Measurements from ENCODE around the gene KLHL18. TPM values are rescaled to one million over a fixed set of nuclear protein-coding genes. Genes with fewer than 3 reads are reported as not detected.

Gene KLHL18
- total and polyA plus RNA-seq, 4 donors: 13.4 to 27.5 (median 17.9) TPM

DNA sequence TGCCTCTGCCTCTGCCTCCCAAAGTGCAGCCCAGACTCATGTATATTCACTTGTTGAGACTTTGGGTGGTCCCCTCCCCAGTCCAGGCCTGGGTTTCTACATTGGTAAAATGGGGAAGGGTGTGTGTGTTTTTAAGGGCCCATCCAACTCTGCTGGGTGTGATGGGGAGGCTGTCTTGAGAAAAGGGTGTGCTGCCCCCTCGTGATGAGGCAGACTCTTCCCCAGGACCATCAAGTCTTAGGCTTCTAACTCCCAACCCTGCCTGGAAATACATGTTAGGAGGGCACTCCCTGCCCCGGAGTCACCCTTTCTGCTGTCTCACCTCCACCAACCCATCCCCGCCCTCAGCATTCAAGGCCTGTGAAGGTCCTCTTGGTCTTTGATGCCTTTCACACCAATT, 93.6 kb downstream of the KLHL18 start:
- Histone ChIP-seq H3K4me1 (ENCODE audit: control insufficient read depth in 5 of 5, insufficient read depth in 5 of 5, low read length in 5 of 5) (peaks cover 0 to 11% (median 8%) of the 10 kb centered on the region in 5 donors), H3K27ac (ENCODE audit: low read depth in 1 of 2, low read length in 1 of 2) (no peak overlapping the region), H3K4me3 (no peak overlapping the region), H3K9ac (ENCODE audit: insufficient read depth in 1 of 2, low read length in 2 of 2) (no peak overlapping the region), H3K36me3 (ENCODE audit: control insufficient read depth in 4 of 4, insufficient read depth in 4 of 4, low read length in 4 of 4) (no peaks in the 10 kb centered on the region), H3K27me3 (ENCODE audit: control insufficient read depth in 3 of 3, insufficient read depth in 3 of 3, low read length in 2 of 3) (no peaks in the 10 kb centered on the region), H3K9me3 (ENCODE audit: control insufficient read depth in 4 of 4, insufficient read depth in 3 of 4, low read length in 3 of 4) (no peaks in the 10 kb centered on the region)
- 83 to 89% methylated on average over 3 of the region's 3 CpGs for WGBS, 2 donors
- no peak for DNase-seq
- no peak for TF ChIP-seq CTCF (IDR thresholded peaks at IDR 0.05; ENCODE audit: control extremely low read depth, extremely low read depth)
- no peak for ATAC-seq (ENCODE audit: insufficient read depth, low FRiP score)

- WGBS, 2 donors: 78 to 81% methylated on average over 2 of the region's 2 CpGs
- Histone ChIP-seq H3K27ac (ENCODE audit: low read depth in 1 of 2, low read length in 1 of 2) (no peak overlapping the region), H3K36me3 (ENCODE audit: control insufficient read depth in 4 of 4, insufficient read depth in 4 of 4, low read length in 4 of 4) (no peaks in the 10 kb centered on the region), H3K9ac (ENCODE audit: insufficient read depth in 1 of 2, low read length in 2 of 2) (no peak overlapping the region), H3K4me3 (no peak overlapping the region), H3K27me3 (ENCODE audit: control insufficient read depth in 3 of 3, insufficient read depth in 3 of 3, low read length in 2 of 3) (no peaks in the 10 kb centered on the region), H3K9me3 (ENCODE audit: control insufficient read depth in 4 of 4, insufficient read depth in 3 of 4, low read length in 3 of 4) (no peaks in the 10 kb centered on the region), H3K4me1 (ENCODE audit: control insufficient read depth in 5 of 5, insufficient read depth in 5 of 5, low read length in 5 of 5) (peaks cover 4 to 17% (median 8%) of the 10 kb centered on the region in 5 donors)
- TF ChIP-seq CTCF (IDR thresholded peaks at IDR 0.05; ENCODE audit: control extremely low read depth, extremely low read depth): no peak
- DNase-seq (no peak), ATAC-seq (ENCODE audit: insufficient read depth, low FRiP score) (no peak)
Measured at GRCh38 chr3:47377186-47377585, 94.4 kb downstream of the KLHL18 start.

DNA sequence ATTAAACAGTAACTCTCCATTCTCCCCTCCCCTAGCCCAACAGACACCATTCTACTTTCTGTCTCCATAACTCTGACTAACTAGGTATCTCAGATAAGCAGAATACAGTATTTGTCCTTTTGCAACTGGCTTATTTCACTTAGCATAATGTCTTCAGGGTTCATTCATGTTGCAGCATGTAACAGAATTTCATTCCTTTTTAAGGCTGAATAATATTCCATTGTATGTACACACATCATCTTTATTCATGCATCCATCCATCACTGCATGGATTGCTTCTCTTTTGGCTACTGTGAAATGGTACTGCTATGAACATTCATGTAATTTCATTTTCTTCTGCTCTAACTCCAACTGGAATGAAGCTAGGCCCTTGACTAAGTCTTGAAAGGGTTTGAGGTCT, 96.1 kb downstream of the KLHL18 start:
- Histone ChIP-seq H3K27ac (ENCODE audit: low read depth in 1 of 2, low read length in 1 of 2) (no peak overlapping the region), H3K4me1 (ENCODE audit: control insufficient read depth in 5 of 5, insufficient read depth in 5 of 5, low read length in 5 of 5) (peaks cover 6 to 17% (median 8%) of the 10 kb centered on the region in 5 donors), H3K36me3 (ENCODE audit: control insufficient read depth in 4 of 4, insufficient read depth in 4 of 4, low read length in 4 of 4) (peaks cover 0 to 2% (median 0%) of the 10 kb centered on the region in 4 donors), H3K9ac (ENCODE audit: insufficient read depth in 1 of 2, low read length in 2 of 2) (no peak overlapping the region), H3K4me3 (no peak overlapping the region), H3K9me3 (ENCODE audit: control insufficient read depth in 4 of 4, insufficient read depth in 3 of 4, low read length in 3 of 4) (no peaks in the 10 kb centered on the region), H3K27me3 (ENCODE audit: control insufficient read depth in 3 of 3, insufficient read depth in 3 of 3, low read length in 2 of 3) (no peaks in the 10 kb centered on the region)
- no peak for TF ChIP-seq CTCF (IDR thresholded peaks at IDR 0.05; ENCODE audit: control extremely low read depth, extremely low read depth)
- no peak for ATAC-seq (ENCODE audit: insufficient read depth, low FRiP score)
- DNase-seq: no peak

DNA sequence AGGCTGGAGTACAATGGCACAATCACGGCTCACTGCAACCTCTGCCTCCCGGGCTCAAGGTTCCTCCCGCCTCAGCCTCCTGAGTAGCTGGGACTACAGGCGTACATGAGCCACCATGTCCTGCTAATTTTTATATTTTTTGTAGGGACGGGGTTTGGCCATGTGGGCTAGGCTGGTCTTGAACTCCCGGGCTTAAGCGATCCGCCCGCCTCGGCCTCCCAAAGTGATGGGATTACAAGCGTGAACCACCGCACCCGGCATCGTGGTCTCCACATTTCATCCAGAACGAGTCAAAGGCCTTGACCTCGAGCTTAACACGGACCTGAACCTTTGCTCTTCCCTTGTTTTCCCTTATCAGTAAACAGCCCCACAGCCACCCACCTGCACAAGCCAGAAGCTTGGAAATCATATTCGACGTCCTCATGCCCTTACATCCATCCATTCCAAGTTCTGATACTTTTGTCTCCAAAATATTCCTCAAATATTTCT, 96.7 kb downstream of the KLHL18 start:
- Histone ChIP-seq H3K9me3 (ENCODE audit: control insufficient read depth in 4 of 4, insufficient read depth in 3 of 4, low read length in 3 of 4) (no peaks in the 10 kb centered on the region), H3K27ac (ENCODE audit: low read depth in 1 of 2, low read length in 1 of 2) (peak overlapping the region in 1 of 2 donors; percentile 89), H3K9ac (ENCODE audit: insufficient read depth in 1 of 2, low read length in 2 of 2) (peak overlapping the region in 1 of 2 donors; percentile 99), H3K36me3 (ENCODE audit: control insufficient read depth in 4 of 4, insufficient read depth in 4 of 4, low read length in 4 of 4) (peaks cover 0 to 2% (median 0%) of the 10 kb centered on the region in 4 donors), H3K4me3 (no peak overlapping the region), H3K4me1 (ENCODE audit: control insufficient read depth in 5 of 5, insufficient read depth in 5 of 5, low read length in 5 of 5) (peaks cover 6 to 17% (median 8%) of the 10 kb centered on the region in 5 donors), H3K27me3 (ENCODE audit: control insufficient read depth in 3 of 3, insufficient read depth in 3 of 3, low read length in 2 of 3) (no peaks in the 10 kb centered on the region)
- ATAC-seq (ENCODE audit: insufficient read depth, low FRiP score): no peak
- no peak for DNase-seq
- no peak for TF ChIP-seq CTCF (IDR thresholded peaks at IDR 0.05; ENCODE audit: control extremely low read depth, extremely low read depth)
- WGBS, 2 donors: 90 to 93% methylated on average over 19 of the region's 19 CpGs
